Gastroesophageal sphincter (tissue), 3 donors: ENCODE measurements around the gene BRD8.

Experiments used
- EP300 ChIP-seq: sonication (generic); formaldehyde crosslinking; IDR thresholded peaks from one replicate; pipeline ENCODE4 v1.6.1; 2017; ENCODE audit warnings: antibody characterized with exemption, mild to moderate bottlenecking
- POLR2A ChIP-seq, 2 donors: fragments of 450-650 bp; IDR thresholded peaks; one replicate each; pipeline ENCODE4 v1.6.1; 2017; ENCODE audit warnings: antibody characterized with exemption in 2 of 2, mild to moderate bottlenecking in 2 of 2, moderate library complexity in 1 of 2
- TF ChIP-seq, protein P1 (sequence below), 4 experiments: fragments of 200-600 bp in 2 of 4; fragments of 450-650 bp in 2 of 4; sonication (generic) in 1 of 4; IDR thresholded peaks; one replicate each; pipeline ENCODE4 v1.5.1; 2017 to 2019; ENCODE audit warnings: antibody characterized with exemption in 4 of 4, mild to moderate bottlenecking in 2 of 4, moderate library complexity in 2 of 4

DNA sequence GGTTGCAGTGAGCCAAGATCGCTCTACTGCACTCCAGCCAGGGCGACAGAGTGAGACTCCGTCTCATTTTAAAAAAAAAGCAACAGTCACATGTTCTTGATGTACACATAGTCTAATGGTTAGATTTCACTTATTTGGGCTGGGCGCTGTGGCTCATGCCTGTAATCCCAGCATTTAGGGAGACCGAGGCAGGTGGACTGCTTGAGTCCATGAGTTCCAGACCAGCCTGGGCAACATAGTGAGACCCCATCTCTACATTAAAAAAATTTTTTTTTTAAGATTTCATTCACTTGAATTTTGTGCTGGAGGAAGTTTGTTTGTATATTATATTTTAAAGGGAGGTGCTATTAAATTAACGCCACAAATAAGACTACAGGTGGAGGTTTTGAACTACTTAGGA, 72.7 kb downstream of the BRD8 start:
- no peak for TF ChIP-seq POLR2A (IDR thresholded peaks at IDR 0.05)
- TF ChIP-seq, protein P1, sequence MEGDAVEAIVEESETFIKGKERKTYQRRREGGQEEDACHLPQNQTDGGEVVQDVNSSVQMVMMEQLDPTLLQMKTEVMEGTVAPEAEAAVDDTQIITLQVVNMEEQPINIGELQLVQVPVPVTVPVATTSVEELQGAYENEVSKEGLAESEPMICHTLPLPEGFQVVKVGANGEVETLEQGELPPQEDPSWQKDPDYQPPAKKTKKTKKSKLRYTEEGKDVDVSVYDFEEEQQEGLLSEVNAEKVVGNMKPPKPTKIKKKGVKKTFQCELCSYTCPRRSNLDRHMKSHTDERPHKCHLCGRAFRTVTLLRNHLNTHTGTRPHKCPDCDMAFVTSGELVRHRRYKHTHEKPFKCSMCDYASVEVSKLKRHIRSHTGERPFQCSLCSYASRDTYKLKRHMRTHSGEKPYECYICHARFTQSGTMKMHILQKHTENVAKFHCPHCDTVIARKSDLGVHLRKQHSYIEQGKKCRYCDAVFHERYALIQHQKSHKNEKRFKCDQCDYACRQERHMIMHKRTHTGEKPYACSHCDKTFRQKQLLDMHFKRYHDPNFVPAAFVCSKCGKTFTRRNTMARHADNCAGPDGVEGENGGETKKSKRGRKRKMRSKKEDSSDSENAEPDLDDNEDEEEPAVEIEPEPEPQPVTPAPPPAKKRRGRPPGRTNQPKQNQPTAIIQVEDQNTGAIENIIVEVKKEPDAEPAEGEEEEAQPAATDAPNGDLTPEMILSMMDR (IDR thresholded peaks at IDR 0.05) = no peak
- no peak for TF ChIP-seq EP300
